Cardiac septum (tissue), 1 donor: Measurements from ENCODE around the gene POFUT2. TPM values are rescaled to one million over a fixed set of nuclear protein-coding genes. Genes with fewer than 3 reads are reported as not detected.

ENCODE experiments used
- DNase-seq: peaks from one replicate; pipeline ENCODE4 v3.0.0-alpha.2; 2020; ENCODE audit warnings: low spot score
- intact Hi-C: fragments of 100-400 bp; cut with DNase I; formaldehyde crosslinking; loops from one replicate; pipeline ENCODE4 v1.14.0; 2022
- total RNA-seq: library from RNA; stranded (reverse); fragmentation: NEBNext Ultra II Directional; extraction: Animal tissue kit (Norgen Biotek cat#: 25700); gene quantifications from one replicate; pipeline ENCODE4 v1.2.1, GENCODE V29; 2021
- donor health status: DM: no; HTN: no; CAD: no.

The POFUT2 gene
- total RNA-seq, 1 donor from 2014 or later, result 20.1 TPM

DNA sequence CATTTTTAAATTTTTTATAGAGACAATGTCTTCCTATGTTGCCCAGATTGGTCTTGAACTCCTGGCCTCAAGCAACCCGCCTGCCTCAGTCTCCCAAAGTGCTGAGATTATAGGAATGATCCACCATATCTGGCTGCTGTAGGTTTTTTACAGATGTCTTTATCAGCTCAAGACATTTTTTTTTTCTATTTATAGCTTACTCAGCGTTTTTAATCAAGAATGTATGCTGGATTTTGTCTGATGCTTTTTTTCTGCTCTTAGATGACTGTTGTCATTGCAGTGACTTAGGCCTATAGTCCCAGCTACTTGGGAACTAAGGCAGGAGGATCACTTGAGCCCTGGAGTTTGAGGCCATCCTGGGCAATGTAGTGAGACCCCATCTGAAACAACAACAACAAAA is 72.5 kb downstream of the POFUT2 start:
- intact Hi-C loops, result no loop called here
- DNase-seq, result no peak

Other genes starting within 250 kb of the POFUT2 start
- gene ADARB1, start 213.3 kb downstream of the POFUT2 start, total RNA-seq, result 13.7 TPM
- 77.0 TPM for gene COL18A1, start 117.3 kb upstream of the POFUT2 start, total RNA-seq